Measurements from ENCODE around the gene PCBP4.

Gene PCBP4

DNA sequence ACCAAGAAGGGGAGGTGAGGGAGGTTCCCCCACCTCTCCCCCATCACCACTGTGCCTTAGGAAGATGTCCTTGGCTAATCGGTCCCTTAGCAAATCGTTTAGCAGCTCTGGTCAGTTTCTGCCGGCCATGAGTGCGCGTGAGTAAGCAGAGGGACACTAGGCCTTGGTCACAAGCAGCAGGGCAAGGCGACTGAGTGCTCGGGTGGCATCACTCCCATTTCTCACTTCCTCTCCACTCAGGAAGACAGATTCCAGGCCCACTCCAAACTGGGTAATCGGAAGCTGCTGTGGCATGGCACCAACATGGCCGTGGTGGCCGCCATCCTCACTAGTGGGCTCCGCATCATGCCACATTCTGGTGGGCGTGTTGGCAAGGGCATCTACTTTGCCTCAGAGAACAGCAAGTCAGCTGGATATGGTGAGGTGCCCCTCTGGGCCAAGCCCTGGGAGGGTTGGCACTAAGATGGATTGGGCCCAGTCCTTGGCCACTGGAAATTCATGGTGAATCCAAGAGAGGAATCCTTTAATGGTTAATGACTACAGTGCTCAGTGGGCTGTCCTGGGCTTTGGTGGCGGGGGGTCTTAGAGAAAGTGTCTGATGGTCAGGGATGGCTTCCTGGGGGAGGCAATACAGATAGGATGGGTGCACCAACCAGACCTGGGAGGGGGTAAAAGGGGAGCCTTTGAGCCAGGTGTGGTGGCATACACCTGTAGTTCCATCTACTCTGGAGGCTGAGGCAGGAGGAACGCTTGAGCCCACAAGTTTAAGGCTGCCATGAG lies 21.1 kb downstream of the PCBP4 start:
- H3K27ac ChIP-seq (ENCODE audit: low read depth, low read length), result no peak overlapping the region
- TF ChIP-seq CTCF (IDR thresholded peaks at IDR 0.05; ENCODE audit: low read depth, low read length, poor library complexity, severe bottlenecking) (no peak), EZH2phosphoT487 (IDR thresholded peaks at IDR 0.05; ENCODE audit: borderline replicate concordance, low read length) (no peak)

DNA sequence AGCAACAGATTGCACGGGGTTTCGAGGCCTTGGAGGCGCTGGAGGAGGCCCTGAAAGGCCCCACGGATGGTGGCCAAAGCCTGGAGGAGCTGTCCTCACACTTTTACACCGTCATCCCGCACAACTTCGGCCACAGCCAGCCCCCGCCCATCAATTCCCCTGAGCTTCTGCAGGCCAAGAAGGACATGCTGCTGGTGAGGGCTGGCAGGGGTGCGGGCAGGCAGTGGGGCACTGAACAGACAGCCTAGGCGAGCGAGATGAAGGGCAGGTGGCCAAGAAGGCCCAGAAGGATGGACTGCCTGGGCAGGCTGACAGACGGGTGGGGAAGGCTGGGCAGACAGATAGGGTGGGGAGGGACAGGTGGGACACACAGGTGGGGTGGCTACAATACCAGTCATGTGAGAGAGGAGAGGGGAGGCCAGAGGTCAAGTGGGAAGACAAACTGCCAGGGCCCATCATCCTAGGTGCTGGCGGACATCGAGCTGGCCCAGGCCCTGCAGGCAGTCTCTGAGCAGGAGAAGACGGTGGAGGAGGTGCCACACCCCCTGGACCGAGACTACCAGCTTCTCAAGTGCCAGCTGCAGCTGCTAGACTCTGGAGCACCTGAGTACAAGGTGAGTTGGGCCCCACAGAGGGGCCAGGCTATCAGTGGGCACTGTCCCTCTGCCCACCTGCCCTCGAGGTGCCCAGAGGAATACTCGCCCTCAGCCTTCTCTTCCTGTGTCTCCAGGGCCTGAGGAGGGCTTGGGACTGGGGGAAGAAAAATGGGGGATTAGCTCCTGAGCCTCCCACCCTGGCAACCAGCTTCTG lies 22.0 kb downstream of the PCBP4 start:
- TF ChIP-seq CTCF (IDR thresholded peaks at IDR 0.05; ENCODE audit: low read depth, low read length, poor library complexity, severe bottlenecking) (no peak), EZH2phosphoT487 (IDR thresholded peaks at IDR 0.05; ENCODE audit: borderline replicate concordance, low read length) (no peak)
- Histone ChIP-seq H3K27ac (ENCODE audit: low read depth, low read length) (no peak overlapping the region), H3K9me3 (ENCODE audit: control insufficient read depth, insufficient read depth, low read length) (no peaks in the 10 kb centered on the region), H3K4me1 (ENCODE audit: control insufficient read depth, low read length) (peaks cover 18% of the 10 kb centered on the region), H3K4me3 (ENCODE audit: low read length) (no peak overlapping the region), H3F3A (ENCODE audit: control insufficient read depth, insufficient read depth) (no peaks in the 10 kb centered on the region), H3K27me3 (ENCODE audit: control insufficient read depth, low read length) (no peaks in the 10 kb centered on the region), H3K36me3 (ENCODE audit: control insufficient read depth, low read length) (peaks cover 2% of the 10 kb centered on the region), H4K20me1 (ENCODE audit: control insufficient read depth, insufficient read depth, low read depth, low read length) (no peaks in the 10 kb centered on the region), H3K79me2 (ENCODE audit: control insufficient read depth, low read length) (peaks cover 17% of the 10 kb centered on the region), H3K9me2 (replicated peaks; ENCODE audit: control insufficient read depth, low read length) (no peaks in the 10 kb centered on the region), H3K4me2 (ENCODE audit: low read length) (no peak overlapping the region)

More for the DNA sequence above, 21.1 kb downstream of the PCBP4 start:
- no peaks in the 10 kb centered on the region for H3K9me2 ChIP-seq (replicated peaks; ENCODE audit: control insufficient read depth, low read length)
- no peak overlapping the region for H3K4me2 ChIP-seq (ENCODE audit: low read length)
- no peaks in the 10 kb centered on the region for H3K9me3 ChIP-seq (ENCODE audit: control insufficient read depth, insufficient read depth, low read length)
- H3F3A ChIP-seq (ENCODE audit: control insufficient read depth, insufficient read depth), result no peaks in the 10 kb centered on the region
- H3K27me3 ChIP-seq (ENCODE audit: control insufficient read depth, low read length), result no peaks in the 10 kb centered on the region
- peaks cover 9% of the 10 kb centered on the region for H3K79me2 ChIP-seq (ENCODE audit: control insufficient read depth, low read length)
- H3K4me1 ChIP-seq (ENCODE audit: control insufficient read depth, low read length), result peaks cover 11% of the 10 kb centered on the region
- H3K36me3 ChIP-seq (ENCODE audit: control insufficient read depth, low read length), result no peaks in the 10 kb centered on the region; the same call in 1 of the 2 replicates
- H3K4me3 ChIP-seq (ENCODE audit: low read length), result no peak overlapping the region
- no peaks in the 10 kb centered on the region for H4K20me1 ChIP-seq (ENCODE audit: control insufficient read depth, insufficient read depth, low read depth, low read length)

GRCh38 chr3:51944451-51945021 lies 22.7 kb downstream of the PCBP4 start:
- H3K4me3 ChIP-seq (ENCODE audit: low read length), result no peak overlapping the region
- H3K9me2 ChIP-seq (replicated peaks; ENCODE audit: control insufficient read depth, low read length), result no peaks in the 10 kb centered on the region
- peaks cover 9% of the 10 kb centered on the region for H3K36me3 ChIP-seq (ENCODE audit: control insufficient read depth, low read length)
- H3K4me2 ChIP-seq (ENCODE audit: low read length), result no peak overlapping the region
- no peaks in the 10 kb centered on the region for H3K27me3 ChIP-seq (ENCODE audit: control insufficient read depth, low read length)
- TF ChIP-seq EZH2phosphoT487 (IDR thresholded peaks at IDR 0.05; ENCODE audit: borderline replicate concordance, low read length) (no peak), CTCF (IDR thresholded peaks at IDR 0.05; ENCODE audit: low read depth, low read length, poor library complexity, severe bottlenecking) (no peak)
- H3F3A ChIP-seq (ENCODE audit: control insufficient read depth, insufficient read depth), result no peaks in the 10 kb centered on the region
- H3K27ac ChIP-seq (ENCODE audit: low read depth, low read length), result no peak overlapping the region
- no peaks in the 10 kb centered on the region for H3K9me3 ChIP-seq (ENCODE audit: control insufficient read depth, insufficient read depth, low read length)
- H3K79me2 ChIP-seq (ENCODE audit: control insufficient read depth, low read length), result peaks cover 24% of the 10 kb centered on the region
- H4K20me1 ChIP-seq (ENCODE audit: control insufficient read depth, insufficient read depth, low read depth, low read length), result no peaks in the 10 kb centered on the region
- peaks cover 25% of the 10 kb centered on the region for H3K4me1 ChIP-seq (ENCODE audit: control insufficient read depth, low read length)

Data from DOHH2 (cell line).